Embryonic facial prominence (tissue), 1 donor: Measurements from ENCODE around the gene DNAJC18.
"Not testable (repeated sequence)": the region's sequence is repeated elsewhere in the genome, so short reads cannot be mapped to it uniquely, and the experiment has no call there.

Experiments used
- DNase-seq: peaks from one replicate; pipeline ENCODE4 v3.0.0-alpha.2; 2016; ENCODE audit errors: extremely low spot score

The DNAJC18 gene

DNA sequence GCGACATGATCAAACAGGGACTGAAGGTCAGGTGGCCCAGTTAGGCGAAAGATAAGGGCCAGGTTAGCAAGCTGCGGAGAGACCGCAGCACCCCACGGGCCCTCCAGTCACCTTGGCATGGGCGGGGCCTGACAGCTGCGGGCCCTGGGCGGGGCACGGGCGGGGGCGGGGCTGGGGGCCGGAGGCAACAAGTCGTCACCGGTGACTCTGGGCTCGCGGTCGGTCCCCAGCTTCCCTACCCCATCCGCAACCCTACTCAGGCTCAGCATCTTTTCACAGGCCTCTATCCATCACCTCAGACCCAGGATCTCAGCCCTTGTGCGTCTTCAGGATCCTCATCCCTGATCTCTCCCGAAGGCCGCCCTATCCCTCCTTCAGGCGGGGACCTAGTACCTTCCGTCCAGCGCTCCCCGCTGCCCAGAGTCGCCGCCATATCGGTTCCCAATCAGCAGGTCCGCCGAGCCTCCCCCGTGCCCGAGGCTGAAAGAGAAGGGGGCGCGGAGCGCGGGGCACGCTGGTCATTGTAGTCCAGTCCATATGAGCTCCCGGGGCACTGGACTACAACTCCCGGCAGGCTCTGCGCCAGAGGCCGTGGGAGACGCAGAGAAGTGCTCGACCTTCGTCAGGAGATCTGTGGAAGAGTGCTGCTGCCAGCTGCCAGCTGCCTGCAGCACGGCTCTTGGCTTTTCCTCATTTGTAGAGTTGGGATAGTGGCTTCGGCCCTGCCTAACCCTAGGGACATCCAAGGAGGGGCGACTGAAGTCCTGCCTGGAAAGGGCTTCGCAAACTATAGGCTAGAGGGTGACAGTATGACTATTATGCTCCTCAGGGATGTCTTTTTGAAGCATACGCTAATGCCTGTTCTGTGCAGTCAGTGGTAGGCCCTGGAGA lies at the start of gene DNAJC18:
DNAJC18 (minus strand) TSS at position 513 of the 891 bp plus-strand sequence; CDS start at position 433, 80 bp downstream.
- peak; percentile 84 for DNase-seq

DNA sequence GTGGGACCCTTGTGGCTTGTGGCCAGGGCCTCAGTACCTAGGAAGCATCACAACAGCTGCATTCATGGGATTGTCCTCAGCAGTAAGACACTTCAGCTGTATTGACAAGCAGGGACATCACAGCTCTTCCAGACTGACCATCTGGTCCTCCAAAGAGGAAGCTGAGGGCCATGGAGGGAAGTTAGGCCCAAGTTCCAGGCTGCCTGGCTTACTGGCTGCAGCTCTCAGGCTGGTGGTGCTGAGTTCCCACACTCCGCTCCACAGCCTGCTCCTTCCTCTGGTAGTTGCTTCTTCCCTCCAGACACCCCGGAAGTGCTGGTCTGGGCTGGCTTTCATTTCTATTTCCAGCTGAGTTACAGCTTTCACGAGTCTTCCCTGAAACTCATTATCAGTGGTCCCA lies 48.9 kb upstream of the DNAJC18 start:
- DNase-seq: no peak

DNA sequence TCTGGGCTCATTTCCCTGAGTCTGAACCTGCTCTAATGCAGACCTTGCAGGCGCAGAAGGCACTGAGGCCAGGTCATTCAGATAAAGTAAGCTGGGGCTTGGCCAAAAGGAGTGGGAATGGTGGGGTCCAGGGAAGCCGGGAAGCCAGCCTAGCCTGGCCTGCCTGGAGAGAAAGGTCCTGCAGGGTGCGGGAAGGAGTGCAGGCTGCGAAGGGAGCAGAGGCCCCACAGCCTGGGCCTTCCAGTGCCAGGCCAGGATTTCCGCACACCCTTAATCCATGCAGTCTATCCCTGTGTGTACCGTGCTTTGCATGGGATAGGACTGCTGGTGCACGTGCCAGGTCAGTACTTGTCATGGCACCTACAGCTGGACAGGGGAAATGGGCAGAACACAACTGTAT lies 46.9 kb upstream of the DNAJC18 start:
- no peak for DNase-seq

DNA sequence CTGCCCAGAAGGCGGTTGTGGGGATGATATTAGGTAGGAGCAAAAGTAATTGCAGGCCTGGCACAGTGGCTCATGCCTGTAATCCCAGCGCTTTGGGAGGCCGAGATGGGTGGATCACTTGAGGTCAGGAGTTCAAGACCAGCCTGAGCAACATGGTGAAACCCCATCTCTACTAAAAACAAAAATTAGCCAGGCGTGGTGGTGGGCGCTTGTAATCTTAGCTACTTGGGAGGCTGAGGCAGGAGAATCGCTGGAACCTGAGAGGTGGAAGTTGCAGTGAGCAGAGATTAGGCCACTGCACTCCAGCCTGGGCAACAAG lies 43.5 kb upstream of the DNAJC18 start:
- not testable (repeated sequence) for DNase-seq

DNA sequence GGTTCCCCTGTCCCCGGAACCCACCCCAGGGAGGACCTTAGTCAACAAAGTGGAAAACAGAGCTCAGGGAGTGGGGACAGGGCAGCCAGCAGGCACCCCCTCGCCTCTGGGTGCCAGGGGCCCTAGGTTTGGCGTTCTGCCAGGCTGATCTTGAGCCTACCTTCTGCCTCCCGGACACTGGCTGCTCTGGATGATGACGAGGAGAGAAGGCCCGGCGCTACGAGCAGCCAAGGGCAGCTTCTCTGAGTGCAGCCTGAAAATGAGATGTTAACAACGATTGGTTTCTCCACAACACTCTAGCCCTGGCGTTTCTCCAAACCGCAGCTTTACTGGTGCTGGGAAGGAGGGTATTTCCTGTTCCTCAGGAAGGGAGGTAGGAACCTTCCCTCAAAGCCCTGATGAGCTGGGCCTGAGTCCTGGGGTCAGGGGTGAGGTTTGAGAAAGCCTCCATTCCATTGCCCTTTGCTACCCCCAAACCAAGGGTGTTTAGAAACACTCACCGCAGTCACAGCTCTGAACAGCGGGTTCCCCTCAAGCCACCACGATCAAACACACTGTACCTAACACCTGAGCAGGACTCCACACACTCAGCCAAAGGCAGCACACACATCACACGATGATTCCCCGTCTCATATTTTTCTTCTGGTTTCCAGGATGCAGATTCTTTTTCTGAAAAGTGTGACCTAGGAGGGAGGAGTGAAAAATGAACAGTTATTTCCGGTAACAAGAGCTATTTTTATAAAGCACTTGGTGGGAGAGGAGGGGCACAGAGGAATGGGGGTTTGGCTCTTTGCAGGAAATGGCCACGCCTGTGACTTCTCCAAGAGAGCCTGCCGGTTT lies 42.9 kb upstream of the DNAJC18 start, which contains the start of gene STING1:
STING1 (minus strand) TSS at position 709 of the 840 bp plus-strand sequence. CDS start 1,054 bp downstream, outside the sequence.
- DNase-seq: peak; percentile 80

DNA sequence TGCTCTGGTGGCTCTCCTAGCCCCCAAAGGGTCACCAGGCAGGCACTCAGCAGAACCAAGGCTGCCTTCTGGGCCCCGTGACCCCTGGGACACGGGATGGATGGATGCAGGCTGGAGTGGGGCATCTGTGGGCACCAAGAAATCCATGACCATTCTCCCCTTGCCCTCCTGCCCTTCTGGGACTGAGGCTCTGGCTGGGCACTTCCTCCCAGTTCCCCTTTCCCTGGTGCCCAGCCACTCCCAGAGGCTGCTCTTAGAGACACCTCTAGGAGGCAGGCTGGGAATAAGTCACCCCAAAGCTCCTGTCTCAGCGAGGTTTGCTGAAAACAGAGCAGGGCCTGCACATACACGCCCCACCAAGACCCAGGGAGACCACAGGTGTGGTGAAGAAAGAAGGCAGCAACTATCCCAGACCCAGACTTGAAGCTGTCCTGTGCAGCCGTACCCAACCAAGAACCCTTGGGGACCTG lies 42.3 kb upstream of the DNAJC18 start:
- no peak for DNase-seq

DNA sequence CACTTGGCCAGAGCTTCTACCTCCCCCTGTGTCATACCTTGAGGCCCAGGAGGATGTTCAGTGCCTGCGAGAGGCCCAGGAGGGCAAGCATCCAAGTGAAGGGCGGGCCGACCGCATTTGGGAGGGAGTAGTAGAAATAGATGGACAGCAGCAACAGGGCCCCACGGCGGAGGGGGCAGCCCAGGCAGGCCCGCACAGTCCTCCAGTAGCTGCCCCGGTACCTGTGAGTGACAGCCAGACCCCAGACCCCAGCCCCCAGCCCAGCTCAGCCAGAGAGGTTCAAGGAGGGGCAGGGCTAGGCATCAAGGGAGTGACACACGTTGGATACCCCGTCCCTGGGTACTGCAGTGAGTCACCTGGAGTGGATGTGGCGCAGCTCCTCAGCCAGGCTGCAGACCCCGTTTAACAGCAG lies 41.8 kb upstream of the DNAJC18 start:
- DNase-seq: no peak

DNA sequence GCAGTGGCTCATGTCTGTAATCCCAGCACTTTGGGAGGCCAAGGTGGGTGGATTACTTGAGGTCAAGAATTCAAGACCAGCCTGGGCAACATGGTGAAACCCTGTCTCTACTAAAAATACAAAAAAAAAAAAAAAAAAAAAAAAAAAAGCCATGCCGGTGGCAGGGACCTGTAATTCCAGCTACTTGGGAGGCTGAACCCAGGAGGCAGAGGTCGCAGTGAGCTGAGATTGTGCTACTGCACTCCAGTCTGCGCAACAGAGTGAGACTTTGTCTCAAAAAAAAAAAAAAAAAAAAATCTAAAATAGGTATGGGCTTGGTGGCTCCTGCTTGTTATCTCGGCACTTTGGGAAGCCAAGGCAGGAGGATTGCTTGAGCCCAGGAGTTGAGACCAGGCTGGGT lies 40.4 kb upstream of the DNAJC18 start:
- DNase-seq: not testable (repeated sequence)

DNA sequence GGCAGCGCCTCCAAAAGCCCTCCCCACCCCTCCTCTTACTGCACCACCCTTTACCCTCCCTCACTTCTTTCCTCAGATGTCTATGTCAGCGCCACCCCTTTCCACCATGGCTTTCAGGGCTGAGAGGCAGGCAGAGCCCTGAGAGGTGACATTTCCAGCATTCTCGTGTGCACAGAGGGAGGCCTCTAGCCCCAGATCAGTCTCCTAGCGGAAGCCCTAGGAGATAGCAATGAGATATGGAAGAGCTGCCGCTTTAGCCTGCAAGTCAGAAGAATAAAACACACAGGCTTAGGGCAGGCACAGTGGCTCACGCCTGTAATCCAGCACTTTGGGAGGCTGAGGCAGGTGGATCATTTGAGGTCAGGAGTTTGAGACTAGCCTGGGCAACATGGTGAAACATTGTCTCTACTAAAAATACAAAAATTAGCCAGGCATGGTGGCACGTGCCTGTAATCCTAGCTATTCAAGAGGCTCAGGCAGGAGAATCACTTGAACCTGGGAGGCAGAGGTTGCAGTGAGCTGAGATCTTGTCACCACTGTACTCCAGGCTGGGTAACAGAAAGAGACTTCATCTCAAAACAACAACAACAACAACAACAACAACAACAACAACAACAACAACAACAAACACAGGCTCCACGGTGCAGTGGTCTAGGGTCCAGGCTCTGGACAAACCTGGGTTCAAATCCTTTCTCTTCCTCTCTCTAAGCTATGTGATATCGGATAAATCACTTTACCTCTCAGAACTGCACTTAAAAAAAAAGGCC lies 39.5 kb upstream of the DNAJC18 start:
- not testable (repeated sequence) for DNase-seq

DNA sequence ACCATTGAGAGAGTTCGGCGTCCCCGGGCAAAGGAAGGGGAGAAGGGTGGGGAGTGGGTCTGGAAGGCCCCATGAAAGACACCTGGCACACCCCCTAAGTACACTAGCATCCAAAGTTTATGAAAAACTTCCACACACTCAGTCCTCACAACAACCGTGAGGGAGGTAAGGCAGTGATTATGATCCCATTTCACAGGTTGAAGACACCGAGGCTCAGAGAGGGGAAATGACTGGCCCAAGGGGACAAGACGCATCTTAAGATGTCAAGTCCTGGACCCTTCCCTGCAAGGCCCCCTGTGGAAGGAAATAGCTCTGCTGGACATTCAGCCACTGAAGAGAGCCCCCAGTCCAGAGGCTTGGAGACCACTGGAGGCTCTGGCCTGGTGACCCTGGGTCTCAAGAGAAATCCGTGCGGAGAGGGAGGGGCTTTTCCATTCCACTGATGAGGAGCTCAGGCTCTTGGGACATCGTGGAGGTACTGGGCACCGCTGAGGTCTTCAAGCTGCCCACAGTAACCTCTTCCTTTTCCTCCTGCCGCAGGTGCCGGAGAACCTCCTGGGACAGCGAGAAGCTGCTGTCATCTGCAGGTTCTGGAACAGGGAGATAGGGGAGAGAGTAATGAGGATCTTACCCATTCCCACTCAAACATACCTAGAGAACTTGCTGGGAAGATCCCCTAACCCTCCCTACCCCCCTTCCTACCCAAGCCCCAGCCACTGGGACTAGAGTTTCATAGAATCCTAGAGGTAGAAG lies 36.7 kb upstream of the DNAJC18 start:
- DNase-seq: no peak

DNA sequence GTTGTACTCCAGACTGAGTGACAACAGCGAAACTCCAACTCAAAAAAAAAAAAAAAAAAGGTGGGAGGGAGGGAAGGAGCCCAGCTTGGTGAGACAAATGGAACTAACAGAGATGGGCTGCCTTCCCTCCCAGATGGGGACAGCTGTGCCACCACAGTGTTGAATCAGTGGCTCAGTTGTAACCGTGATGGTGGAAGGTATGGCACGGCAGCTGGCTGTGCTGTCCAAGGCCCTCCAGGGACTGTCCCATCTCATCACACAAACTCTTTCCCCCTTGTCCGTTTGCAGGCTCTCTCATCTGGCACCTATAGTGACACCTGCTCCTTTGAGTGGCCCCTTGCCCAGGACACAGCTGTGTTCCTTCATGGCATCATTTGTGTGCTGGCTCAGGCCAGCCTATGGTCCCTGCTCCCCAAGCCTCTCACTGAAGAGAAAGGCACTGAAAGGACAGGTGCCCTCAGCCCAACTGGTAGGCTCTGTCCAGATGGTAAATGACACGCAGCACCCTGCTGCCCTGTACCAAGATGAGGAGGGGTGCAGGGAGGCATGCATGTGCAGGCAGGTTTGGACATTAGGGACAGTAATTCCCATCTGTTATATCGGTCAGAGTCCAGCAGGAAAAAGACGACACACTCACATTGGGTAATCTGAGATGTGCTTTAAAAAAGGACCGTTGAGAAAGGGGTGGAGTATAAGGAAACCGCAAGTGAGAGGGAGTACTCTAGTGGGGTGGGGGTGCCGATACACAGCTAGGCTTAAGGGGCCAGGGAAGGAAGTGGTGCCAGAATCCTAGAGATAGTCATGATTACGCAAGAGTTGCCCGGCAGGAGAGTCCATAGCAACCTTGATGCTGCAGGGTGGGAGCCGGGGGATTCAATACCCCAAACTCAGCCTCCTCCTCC lies 35.8 kb upstream of the DNAJC18 start:
- DNase-seq: no peak

DNA sequence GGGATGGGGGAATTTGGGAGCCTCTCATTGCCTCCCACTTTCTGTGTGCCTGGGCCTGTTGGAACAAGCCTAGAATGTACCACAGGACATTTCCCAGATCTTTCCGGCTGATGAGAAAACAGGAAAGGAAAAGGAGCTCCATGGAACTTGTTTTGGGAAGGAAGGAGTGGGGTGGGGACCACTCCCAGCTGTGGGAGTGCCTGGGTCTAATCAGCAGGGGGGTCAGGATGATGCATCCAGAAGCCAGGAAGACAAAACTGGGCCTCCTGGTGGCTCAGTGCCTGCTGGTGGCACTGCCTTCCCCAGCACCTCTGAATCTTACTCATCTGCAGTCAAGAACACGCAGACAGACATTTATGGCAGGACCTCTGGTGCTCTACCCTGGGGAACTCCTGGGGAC lies 34.2 kb upstream of the DNAJC18 start:
- DNase-seq: no peak

DNA sequence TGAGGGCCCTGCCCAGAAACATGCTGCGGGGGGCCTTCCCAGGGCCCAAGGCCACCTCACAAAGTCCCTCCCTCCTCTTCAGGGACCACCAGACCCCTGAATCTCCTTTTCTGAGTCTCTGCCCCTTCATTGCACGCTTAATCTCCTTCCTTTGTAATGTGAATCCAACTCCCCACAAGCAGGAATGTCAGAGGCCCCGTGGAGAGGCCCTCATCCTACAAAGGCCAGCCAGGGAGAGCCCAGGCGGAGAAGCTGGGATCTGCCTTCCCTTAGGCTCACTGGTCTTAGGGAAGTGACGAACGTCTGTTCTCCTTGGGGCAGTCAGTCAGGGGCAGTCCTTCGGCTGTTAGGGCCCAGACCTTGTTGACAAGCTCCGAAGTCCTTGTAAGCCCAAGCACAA lies 33.8 kb upstream of the DNAJC18 start:
- no peak for DNase-seq

DNA sequence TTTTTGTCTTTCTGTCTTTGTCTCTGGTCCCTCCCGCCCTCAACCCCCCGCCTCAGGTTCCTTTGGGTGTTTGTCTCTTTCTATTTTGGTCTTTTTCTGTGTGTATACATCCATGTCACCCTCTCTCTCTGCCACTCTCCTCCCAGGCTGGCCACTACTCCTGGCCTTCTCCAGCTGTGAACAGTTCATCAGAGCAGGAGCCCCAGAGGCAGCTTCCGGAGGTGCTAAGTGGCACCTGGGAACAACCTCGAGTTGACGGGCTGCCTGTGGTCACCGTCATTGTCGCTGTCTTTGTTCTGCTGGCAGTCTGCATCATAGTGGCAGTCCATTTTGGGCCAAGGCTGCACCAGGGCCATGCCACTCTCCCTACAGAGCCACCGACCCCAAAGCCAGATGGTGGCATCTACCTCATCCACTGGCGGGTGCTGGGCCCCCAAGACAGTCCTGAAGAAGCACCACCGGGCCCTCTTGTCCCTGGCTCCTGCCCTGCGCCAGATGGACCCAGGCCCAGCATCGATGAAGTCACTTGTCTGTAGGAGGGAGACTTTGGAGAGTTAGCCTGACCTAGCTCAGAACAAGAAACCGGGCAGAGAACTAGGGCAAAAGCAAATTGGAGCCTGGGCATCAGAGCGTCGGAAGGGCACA lies 33.2 kb upstream of the DNAJC18 start:
- no peak for DNase-seq

DNA sequence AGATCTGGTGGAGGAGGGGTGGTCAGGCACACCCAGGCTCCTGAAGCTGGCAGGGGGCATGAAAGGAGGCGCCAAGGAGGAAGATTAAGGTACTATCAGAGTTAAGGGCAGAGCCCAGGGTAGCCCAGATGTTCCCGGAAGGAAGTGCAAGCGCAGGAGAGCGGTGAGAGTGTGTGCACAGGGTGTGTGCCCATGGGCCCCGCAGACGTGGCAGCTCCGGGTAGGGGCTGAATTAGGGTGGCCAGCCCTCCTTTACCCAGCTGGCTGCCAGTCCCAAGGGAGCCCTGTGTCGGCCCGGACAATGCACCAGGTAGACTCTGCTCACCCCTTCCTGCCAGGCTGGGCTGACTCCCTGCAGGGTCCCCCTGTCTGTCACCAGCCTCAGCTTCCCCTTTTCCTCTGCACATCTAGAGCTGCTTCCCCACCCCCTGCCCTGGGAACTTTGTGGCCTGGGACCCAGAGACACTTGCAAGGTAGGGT lies 31.5 kb upstream of the DNAJC18 start, which contains the start of gene SMIM33:
SMIM33 (plus strand) TSS at position 184 of the 480 bp plus-strand sequence; CDS start at position 302, 118 bp downstream.
- DNase-seq: no peak

DNA sequence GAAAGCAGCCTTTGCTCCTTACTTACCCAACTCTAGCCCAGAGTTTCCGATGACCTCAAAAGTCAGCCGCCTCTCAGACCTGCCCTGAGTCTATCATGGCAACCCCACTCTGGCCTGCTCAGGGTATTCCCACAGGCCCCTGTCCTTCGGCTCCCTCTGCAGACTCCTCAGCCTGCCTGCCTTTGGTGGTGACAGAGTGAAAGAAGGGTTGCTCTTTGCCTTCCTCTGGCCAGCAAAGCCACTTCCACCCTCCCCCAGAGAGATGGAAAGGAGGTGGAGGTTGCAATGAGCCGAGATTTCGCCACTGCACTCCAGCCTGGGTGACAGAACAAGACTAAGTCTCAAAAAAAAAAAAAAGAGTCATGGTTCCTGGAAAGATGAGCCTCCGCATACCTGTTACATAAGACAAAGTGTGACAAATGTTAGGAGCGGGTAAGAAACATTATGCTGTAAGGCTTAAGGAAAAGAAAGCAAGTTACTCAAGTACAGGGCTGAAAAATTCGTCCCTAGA lies 29.2 kb upstream of the DNAJC18 start:
- no peak for DNase-seq

DNA sequence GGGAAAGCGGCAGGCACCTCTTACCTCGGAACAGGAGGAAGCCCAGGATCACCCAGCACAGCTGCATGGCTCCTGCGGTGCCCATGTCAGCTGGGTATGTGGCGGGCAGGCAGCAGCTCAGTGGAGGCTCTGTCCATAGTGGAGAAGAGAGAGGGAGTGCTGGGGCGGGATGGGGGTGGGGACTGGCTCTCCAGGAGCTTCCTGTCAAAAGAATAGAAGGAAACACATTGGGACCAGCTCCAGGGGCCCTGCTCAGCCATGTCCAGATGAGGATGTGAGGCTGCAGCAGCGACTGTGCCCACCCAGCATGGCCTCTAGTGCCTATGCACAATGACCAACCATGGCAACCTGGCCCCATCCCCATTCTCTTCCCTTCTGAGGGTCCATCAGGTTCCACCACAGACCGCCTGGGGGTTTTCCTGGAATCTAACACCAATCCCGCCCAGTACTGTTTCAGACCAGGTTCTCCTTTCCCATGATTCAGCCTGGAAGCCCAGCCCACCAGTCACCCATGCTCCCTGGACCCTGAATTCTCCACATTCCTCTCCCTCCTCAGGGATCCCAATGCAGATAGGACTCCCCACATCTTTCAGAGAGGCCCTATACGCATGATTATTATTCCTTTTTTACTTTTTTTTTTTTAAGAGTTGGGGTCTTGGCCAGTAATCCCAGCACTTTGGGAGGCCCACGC lies 23.4 kb upstream of the DNAJC18 start, which contains the start of gene ECSCR:
ECSCR (minus strand) TSS at position 158 of the 691 bp plus-strand sequence; CDS start at position 85, 73 bp downstream.
- no peak for DNase-seq

DNA sequence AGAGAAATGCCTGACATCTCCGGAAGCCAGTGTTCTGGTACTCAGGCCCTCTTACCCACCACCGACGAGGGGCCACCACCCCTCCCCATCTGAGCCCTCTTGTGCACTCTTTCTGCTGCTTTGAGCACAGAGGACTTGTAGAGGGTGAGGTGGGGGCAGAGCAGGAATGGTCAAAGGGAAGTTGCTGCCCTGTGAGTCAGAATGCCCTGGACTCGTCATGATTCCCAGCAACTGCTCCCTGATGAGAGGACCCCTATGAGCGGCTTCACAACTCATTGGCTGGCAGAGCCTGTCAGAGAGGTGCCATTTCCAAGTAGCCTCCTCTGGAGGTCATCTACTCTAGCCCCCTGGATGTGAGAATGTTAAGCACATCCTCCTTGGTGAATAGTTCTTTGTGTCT lies 22.4 kb upstream of the DNAJC18 start:
- no peak for DNase-seq
